GM18499 (cell line): ENCODE data around the gene CNIH3.

Source experiments
- ATAC-seq: cut with Tn5 transposase; IDR thresholded peaks from one replicate; pipeline ENCODE4 v1.9.1; 2021; ENCODE audit warnings: moderate number of reproducible peaks; ENCODE audit not compliant: insufficient read depth, unreplicated experiment

CNIH3 gene

GRCh38 chr1:224736619-224737352 lies 120.7 kb downstream of the CNIH3 start:
- peak; percentile 50 for ATAC-seq

GRCh38 chr1:224737353-224737727 lies 121.2 kb downstream of the CNIH3 start:
- no peak for ATAC-seq

GRCh38 chr1:224739303-224739996 lies 123.3 kb downstream of the CNIH3 start:
- ATAC-seq, result no peak

- ATAC-seq, result peak; percentile 78
Measured at GRCh38 chr1:224739997-224740684, 124.0 kb downstream of the CNIH3 start.

- no peak for ATAC-seq
Measured at GRCh38 chr1:224740685-224741052, 124.6 kb downstream of the CNIH3 start.

GRCh38 chr1:224742349-224742748 lies 126.2 kb downstream of the CNIH3 start:
- ATAC-seq, result no peak

GRCh38 chr1:224743608-224744164 lies 127.6 kb downstream of the CNIH3 start:
- no peak for ATAC-seq

- no peak for ATAC-seq
Measured at GRCh38 chr1:224744521-224744920, 128.4 kb downstream of the CNIH3 start.

GRCh38 chr1:224745394-224745793 lies 129.3 kb downstream of the CNIH3 start:
- ATAC-seq, result no peak

- ATAC-seq, result peak; percentile 55
Measured at GRCh38 chr1:224745924-224746323, 129.8 kb downstream of the CNIH3 start.

GRCh38 chr1:224747578-224747977 lies 131.5 kb downstream of the CNIH3 start:
- no peak for ATAC-seq

- no peak for ATAC-seq
Measured at GRCh38 chr1:224749916-224750315, 133.8 kb downstream of the CNIH3 start.

- ATAC-seq, result no peak
Measured at GRCh38 chr1:224751624-224752311, 135.7 kb downstream of the CNIH3 start.

GRCh38 chr1:224753491-224753890 lies 137.4 kb downstream of the CNIH3 start:
- ATAC-seq, result no peak

- ATAC-seq, result no peak
Measured at GRCh38 chr1:224755586-224755985, 139.5 kb downstream of the CNIH3 start.

- ATAC-seq, result no peak
Measured at GRCh38 chr1:224757508-224757907, 141.4 kb downstream of the CNIH3 start.

- no peak for ATAC-seq
Measured at GRCh38 chr1:224759135-224759534, 143.0 kb downstream of the CNIH3 start.

GRCh38 chr1:224759681-224760091 lies 143.6 kb downstream of the CNIH3 start:
- ATAC-seq, result no peak

GRCh38 chr1:224760163-224760562 lies 144.0 kb downstream of the CNIH3 start:
- no peak for ATAC-seq

GRCh38 chr1:224761245-224761644 lies 145.1 kb downstream of the CNIH3 start:
- ATAC-seq, result no peak
